ENCODE results near the gene CMTR1.

CMTR1 gene

DNA sequence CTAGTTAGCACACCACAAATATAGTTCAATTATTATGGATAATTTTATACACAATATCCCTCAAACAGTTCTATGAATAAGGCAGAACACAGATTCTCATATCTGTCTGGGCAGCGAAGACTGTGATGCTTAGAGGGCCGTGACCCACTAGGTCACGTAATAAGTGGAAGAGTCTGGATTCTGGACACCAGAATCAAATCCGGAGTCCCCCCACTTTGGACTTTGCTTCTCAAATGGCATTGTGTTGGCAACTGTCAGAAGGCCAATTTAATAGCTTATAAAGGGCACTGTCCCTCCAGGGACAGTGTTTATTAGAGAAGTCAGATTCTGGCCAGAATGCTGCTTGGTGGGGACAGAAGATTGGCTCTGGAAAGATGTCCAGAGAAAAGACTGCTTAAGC is 73.5 kb downstream of the CMTR1 start:
- TF ChIP-seq, protein P1, sequence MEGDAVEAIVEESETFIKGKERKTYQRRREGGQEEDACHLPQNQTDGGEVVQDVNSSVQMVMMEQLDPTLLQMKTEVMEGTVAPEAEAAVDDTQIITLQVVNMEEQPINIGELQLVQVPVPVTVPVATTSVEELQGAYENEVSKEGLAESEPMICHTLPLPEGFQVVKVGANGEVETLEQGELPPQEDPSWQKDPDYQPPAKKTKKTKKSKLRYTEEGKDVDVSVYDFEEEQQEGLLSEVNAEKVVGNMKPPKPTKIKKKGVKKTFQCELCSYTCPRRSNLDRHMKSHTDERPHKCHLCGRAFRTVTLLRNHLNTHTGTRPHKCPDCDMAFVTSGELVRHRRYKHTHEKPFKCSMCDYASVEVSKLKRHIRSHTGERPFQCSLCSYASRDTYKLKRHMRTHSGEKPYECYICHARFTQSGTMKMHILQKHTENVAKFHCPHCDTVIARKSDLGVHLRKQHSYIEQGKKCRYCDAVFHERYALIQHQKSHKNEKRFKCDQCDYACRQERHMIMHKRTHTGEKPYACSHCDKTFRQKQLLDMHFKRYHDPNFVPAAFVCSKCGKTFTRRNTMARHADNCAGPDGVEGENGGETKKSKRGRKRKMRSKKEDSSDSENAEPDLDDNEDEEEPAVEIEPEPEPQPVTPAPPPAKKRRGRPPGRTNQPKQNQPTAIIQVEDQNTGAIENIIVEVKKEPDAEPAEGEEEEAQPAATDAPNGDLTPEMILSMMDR (conservative IDR thresholded peaks at IDR 0.05; ENCODE audit: low read depth, low read length): no peak
- no peak for DNase-seq (ENCODE audit: low read depth)
- no peak overlapping the region for H3K4me3 ChIP-seq (ENCODE audit: low read length)

DNA sequence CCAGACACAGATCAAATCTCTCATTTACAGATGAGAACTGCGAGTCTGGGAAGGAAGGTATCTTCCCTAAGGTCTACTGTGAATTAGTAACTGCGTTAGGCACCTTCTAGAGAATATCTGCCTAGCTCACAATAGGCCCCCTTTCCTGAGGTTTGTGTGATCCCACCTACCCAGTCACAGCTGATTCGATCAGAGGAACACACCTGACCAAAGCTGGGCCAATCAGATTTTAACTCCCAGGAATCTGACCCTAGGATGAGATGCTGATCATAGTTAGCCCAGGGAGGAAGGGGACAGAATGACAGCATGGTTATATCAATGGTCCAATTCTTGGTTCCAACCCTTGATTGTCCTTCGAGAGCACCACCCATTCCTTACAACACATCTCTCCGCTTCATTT is 74.1 kb downstream of the CMTR1 start:
- TF ChIP-seq, protein P1 (conservative IDR thresholded peaks at IDR 0.05; ENCODE audit: low read depth, low read length): no peak
- DNase-seq (ENCODE audit: low read depth): no peak
- H3K4me3 ChIP-seq (ENCODE audit: low read length): no peak overlapping the region

DNA sequence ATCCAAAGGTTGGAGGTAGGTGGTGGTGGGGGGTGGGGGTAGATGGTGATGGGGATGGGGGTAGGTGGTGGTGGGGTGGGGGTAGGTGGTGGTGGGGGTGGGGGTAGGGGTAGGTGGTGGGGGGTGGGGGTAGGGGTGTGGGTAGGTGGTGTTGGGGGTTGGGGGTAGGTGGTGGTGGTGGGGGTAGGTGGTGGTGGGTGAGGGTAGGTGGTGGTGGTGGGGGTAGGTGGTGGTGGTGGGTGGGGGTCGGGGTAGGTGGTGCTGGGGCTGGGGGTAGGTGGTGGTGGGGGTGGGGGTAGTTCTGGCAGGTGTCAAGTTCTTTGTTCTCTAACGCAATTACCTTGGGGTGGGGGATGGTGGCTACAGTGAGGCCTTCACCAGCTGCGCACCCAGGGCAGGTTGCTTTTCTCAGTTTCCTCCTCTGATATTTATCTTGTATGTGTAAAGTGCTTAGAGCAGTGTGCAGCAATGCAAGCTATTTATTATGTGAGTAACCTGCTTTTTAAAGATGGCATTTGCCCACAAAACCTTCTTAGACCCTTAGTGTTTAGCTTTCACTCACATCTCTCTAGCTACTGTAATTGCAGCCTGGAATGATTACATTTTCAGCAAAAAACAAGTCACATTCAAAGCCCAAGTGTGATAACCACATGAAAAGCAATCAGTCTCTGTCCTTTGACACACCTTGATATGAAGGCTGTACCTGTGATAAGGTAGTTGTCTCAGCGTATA is 74.8 kb downstream of the CMTR1 start:
- no peak overlapping the region for H3K4me3 ChIP-seq (ENCODE audit: low read length)
- no peak for DNase-seq (ENCODE audit: low read depth)
- TF ChIP-seq, protein P1 (conservative IDR thresholded peaks at IDR 0.05; ENCODE audit: low read depth, low read length): no peak

DNA sequence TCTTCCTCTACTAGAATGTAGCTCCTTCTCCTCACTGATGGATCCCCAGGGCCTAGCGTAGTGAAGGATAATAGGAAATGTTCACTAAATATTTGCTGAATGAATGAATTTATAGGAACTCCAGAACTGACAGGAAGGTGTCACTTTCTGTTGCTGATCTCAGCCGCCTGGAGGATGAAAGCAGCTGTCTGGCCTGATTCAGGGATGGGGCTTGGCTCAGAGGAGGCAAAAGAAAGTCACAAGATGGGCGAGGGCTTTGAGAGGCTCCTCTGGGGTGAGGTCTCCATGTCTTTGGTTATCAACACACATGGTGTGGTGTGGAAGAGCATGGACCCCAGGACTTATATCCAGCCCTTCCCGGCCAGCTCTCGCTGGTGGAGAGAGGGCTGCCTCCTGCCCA is 78.2 kb downstream of the CMTR1 start:
- no peak for DNase-seq (ENCODE audit: low read depth)
- TF ChIP-seq, protein P1 (conservative IDR thresholded peaks at IDR 0.05; ENCODE audit: low read depth, low read length): no peak
- H3K4me3 ChIP-seq (ENCODE audit: low read length): no peak overlapping the region

DNA sequence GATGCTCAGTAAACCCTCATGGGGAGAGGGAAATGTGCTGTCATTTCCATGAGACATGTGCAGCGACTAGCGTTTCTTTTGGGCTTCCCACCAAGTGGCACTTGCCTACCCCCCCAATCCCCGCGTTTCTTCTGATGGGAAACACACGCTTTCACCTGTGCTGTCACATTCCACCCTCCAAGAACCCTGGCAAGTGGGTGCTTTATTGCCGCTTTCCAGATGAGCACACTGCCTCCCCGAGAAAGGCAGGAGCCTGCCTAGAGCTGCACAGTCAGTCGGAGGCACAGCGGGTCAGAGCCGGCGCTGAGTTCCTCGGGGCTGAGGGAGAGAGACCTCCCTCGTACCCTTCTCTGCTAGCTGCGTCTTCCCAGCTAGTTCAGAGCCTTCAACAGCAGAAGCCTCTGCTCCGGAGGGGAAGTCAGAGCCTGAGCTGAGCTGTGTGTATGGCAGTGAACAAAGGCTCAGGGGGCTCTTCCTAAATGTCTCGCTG is 78.9 kb downstream of the CMTR1 start:
- TF ChIP-seq, protein P1 (conservative IDR thresholded peaks at IDR 0.05; ENCODE audit: low read depth, low read length): no peak
- no peak for DNase-seq (ENCODE audit: low read depth)
- no peak overlapping the region for H3K4me3 ChIP-seq (ENCODE audit: low read length)

DNA sequence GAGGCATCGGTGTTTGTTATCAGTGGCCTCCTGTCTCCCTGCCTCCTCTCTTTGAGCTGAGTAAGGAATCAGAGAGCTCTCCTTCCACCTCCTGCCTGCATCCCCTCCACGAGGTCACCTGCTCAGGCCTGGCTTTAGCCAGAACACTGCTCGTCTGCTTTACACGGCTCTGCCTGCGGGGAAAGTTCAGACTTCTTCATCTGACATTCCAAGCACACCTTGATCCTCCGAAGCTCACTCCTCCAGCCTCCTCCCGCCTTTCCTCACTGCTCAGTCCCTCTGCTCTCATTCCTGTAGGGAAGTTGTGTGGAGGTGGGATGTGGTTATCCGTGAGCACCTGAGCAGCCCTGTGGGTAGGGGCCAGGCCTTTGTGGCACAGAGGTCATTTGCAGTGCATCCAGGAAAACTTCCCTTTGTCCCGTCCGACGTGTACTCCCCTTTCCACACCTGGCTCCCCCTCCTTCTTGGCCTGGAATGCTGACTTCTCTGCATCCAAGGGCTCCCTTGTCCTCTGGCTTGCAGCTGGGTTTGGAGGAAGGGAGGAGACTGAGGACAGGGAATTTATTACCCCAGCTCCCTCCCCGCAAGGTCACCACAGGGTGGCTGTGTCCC is 79.5 kb downstream of the CMTR1 start:
- no peak for DNase-seq (ENCODE audit: low read depth)
- H3K4me3 ChIP-seq (ENCODE audit: low read length): no peak overlapping the region
- TF ChIP-seq, protein P1 (conservative IDR thresholded peaks at IDR 0.05; ENCODE audit: low read depth, low read length): no peak

DNA sequence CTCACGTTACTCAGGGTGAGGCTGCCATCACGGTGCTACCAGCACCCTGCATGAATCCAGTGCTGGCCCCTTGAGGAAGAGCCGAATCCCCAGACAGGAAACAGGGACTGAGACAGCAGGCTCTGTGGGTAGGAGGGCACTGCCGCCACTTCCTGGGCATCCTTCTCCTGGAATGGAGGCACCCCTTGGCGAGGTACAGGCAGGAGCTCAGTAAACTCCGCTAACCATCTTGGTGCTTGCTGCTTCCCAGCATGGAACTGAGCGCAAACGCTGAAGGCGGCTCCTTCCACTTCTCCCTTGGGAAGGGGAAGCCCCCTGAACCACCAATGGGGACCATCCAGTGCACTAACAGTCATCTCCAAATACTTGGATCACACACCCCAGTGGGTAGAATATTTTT is 80.1 kb downstream of the CMTR1 start:
- no peak for DNase-seq (ENCODE audit: low read depth)
- TF ChIP-seq, protein P1 (conservative IDR thresholded peaks at IDR 0.05; ENCODE audit: low read depth, low read length): no peak
- no peak overlapping the region for H3K4me3 ChIP-seq (ENCODE audit: low read length)

Measured in retinal pigment epithelial cell (primary cell).